SK-MEL-5 (cell line): Measurements from ENCODE around the gene TRPM5. TPM values are rescaled to one million over a fixed set of nuclear protein-coding genes. Genes with fewer than 3 reads are reported as not detected.
A peak's percentile ranks its signal among the peaks of the same experiment; 100 is the strongest.

ENCODE experiments used
- DNase-seq: peaks from one replicate; pipeline ENCODE4 v3.0.0-alpha.2; 2016; ENCODE audit warnings: low read depth, low spot score
- in situ Hi-C: cut with HindIII; loops from 2 replicates; pipeline ENCODE4 v1.10.0; 2016; ENCODE audit warnings: low sequenced_read_pairs, high pct_unique_total_duplicates, low pct_unique_long_range_greater_than_20kb
- total RNA-seq: library from RNA; depleted of rRNA; stranded (reverse); fragments of >200 nt; shearing (Covaris generic); gene quantifications from 2 replicates; pipeline ENCODE4 v1.2.3, GENCODE V29; 2014

TRPM5 gene
- total RNA-seq, 1 experiment from 2014 or later, result not detected

GRCh38 chr11:2432171-2432621, 12.1 kb downstream of the TRPM5 start:
- in situ Hi-C loops, result no loop called here
- DNase-seq, result no peak

GRCh38 chr11:2431395-2431794, 12.9 kb downstream of the TRPM5 start:
- no peak for DNase-seq
- in situ Hi-C loops, result no loop called here

DNA sequence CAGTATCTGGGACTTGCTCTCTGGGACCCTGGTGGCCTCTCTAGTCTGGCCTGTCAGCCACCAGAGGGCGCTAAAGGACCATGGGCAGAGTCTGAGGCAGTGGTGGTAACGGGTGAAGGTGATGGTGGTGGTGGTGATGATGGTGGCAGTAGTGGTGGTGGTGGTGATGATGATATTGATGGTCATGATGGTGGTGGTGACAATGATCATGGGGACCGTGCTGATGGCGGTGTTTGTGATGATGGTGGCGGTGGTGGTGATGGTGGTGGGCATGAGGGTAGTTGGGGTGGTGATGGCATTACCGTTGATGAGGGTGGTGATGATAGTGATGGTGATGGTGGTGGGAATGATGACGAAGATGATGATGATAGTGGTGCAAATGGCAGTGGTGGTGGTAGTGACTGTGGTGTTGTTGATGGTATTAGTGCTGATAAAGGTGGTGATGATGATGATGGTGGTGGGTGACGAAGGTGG, 16.0 kb downstream of the TRPM5 start:
- in situ Hi-C loops, result no loop called here
- DNase-seq, result peak; percentile 77

DNA sequence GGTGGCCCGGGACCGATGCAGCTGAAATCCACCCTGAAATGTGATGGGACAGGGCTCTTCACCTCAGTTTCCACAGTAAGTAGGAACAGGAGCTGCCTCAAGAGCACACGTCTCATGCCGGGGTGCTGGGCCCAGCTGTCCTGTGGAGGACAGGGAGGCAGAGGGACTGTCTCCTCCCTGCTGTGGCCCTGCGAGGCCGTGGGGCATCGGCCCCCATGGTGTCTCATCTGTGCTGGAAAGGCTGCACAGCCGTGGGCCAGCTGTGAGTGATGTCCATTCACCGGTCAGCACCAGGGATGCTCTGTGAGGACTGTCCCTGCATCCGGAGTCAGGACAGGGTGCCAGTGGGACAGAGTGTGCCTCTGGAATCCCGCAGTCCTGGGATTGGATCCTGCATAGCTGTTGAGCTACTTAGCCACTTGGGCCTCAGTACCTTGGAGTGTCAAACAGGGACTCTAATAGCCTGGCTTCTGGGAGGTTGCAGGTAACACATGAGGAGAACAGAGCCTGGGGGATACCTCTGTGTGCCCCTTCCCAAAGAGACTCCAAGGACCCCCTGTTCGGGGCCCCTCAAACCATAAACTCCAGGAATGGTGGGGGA, 16.5 kb downstream of the TRPM5 start:
- in situ Hi-C loops, result no loop called here

GRCh38 chr11:2426826-2427521, 17.3 kb downstream of the TRPM5 start:
- no peak for DNase-seq
- in situ Hi-C loops, result no loop called here

More for the DNA sequence above, 16.5 kb downstream of the TRPM5 start:
- DNase-seq, result no peak

- in situ Hi-C loops, result no loop called here
- DNase-seq, result no peak
Observed at GRCh38 chr11:2426221-2426620, 18.1 kb downstream of the TRPM5 start.

GRCh38 chr11:2425506-2425905, 18.8 kb downstream of the TRPM5 start:
- DNase-seq, result no peak
- in situ Hi-C loops, result no loop called here

GRCh38 chr11:2424811-2425495, 19.4 kb downstream of the TRPM5 start:
- DNase-seq, result no peak
- in situ Hi-C loops, result no loop called here

DNA sequence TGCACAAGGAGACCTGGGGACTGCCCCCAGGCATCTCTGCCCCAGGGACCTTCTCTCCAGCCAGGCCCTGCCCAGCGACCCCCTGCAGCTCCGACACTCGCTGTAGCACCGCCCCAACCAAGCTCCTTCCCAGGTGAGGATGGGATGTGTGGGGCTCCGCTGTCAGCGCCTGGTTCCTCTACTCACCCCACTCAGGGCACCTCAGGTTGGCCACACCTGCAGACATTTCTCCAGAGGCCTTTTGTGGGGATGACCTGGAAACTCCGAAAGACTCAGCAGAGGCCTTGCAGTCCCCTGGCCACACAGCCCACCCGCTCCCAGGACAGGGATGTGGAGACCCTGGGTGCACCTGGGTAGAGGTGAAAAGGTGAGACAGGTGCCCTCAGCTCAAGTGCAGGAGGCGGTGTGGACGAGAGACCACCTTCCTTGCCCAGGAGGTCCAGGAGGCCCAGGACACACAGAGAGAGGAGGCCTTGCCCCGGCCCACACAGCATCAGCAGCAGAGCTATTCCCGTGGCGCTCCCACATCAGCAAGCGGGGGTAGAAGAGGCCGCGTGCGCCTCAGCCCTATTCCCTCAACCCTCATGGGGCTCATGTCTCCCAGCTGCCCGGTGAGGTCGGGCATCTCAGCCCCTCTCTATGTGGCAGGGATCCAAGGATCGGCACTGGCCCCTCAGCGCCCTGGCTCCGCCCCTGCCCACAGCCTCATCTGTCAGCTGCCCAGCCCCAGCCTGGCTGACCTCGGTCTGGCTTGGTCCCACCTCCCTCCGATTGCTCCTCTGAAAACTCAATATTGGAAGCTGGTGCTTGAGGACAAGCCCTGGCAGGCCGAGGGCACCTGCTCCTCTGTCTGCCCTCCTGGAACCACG, 20.9 kb downstream of the TRPM5 start:
- in situ Hi-C loops, result no loop called here
- DNase-seq, result no peak

DNA sequence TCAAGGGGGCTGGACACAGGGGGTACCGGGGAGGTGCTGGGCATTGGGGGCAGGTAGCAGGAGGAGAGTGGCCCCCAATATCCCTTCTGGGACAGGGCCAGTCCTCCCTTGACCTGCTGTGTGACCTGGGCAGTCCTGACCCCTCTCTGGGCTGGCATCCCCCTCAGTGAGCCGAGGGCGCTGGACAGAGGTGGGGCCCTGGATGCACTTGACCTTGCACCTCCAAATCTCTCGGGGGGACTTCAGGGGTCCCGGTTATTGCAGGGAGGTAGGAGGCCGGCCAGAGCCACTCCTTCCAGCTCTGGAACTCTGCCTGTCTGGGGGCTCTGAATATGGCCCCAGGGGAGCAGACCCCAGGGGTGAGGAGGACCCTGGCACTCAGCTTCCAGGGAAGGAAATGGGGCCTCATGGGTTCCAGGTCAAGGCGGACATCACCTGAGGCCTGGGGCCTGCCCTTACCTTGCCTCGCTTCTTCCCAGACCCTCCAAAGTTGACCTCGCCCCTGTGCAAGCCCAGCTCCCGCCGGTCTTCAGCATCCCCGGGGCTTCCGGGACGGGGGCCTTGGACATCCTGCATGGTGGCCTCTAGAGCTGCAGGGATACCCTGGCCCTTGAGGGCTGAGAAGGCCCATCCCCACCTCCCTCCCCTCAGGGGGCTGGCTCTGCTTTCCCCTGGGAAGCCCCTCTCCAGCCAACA, 21.7 kb downstream of the TRPM5 start:
- in situ Hi-C loops, result no loop called here
- DNase-seq, result no peak

DNA sequence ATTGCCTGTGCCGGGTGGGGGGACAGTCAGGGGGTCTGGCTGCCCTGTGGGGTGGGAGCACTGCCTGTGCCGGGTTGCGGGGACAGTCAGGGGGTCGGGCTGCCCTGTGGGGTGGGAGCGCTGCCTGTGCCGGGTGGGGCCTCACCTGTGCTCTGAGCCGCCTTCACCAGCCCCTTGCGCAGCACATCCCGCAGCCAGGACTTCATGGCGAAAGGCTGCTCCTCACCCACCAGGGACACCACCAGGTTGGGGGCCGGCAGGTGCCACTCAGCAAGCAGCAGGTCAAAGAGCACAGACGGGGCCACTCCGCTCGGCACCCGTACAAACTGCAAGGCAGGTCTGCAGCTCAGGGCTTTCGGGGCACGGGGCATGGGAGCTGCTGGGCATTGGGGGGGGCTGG, 22.3 kb downstream of the TRPM5 start:
- in situ Hi-C loops, result no loop called here
- no peak for DNase-seq

- DNase-seq, result no peak
- in situ Hi-C loops, result no loop called here
Observed at GRCh38 chr11:2421226-2421994, 22.9 kb downstream of the TRPM5 start.

DNA sequence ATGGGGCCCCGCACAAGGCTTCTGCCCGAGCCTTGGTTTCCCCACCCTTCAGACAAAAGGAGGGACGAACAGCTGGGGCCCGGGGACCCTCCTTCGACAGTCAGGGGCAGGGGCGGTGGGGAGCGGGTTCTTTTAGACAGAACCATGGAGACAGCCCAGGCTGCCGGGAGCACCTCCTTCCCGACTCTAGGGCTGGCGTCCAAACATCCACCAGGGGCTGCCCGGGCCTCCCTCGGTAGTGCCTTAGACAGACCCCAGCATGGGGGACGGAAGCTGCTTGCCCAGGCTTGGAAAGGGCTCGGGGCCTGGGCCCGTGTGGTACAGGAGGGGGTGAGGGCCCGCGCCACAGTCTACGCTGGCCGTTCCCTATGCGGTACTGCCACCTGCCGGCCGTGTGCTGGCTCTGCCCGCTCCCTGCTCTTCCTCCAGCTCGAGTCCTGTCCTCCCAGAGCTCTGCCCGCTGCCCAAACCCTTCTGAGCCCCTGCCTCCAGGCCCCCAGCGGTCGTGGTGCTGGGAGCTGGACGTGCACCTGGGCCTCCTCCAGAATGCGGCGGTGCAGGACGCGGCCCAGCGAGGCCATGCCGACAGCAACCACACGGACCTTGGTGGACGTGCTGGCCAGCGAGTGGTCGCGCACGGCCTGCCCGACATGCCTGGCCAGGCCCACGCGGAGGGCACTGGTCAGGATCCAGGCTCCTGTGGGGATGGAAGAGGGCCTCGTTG, 23.6 kb downstream of the TRPM5 start:
- in situ Hi-C loops, result no loop called here

DNA sequence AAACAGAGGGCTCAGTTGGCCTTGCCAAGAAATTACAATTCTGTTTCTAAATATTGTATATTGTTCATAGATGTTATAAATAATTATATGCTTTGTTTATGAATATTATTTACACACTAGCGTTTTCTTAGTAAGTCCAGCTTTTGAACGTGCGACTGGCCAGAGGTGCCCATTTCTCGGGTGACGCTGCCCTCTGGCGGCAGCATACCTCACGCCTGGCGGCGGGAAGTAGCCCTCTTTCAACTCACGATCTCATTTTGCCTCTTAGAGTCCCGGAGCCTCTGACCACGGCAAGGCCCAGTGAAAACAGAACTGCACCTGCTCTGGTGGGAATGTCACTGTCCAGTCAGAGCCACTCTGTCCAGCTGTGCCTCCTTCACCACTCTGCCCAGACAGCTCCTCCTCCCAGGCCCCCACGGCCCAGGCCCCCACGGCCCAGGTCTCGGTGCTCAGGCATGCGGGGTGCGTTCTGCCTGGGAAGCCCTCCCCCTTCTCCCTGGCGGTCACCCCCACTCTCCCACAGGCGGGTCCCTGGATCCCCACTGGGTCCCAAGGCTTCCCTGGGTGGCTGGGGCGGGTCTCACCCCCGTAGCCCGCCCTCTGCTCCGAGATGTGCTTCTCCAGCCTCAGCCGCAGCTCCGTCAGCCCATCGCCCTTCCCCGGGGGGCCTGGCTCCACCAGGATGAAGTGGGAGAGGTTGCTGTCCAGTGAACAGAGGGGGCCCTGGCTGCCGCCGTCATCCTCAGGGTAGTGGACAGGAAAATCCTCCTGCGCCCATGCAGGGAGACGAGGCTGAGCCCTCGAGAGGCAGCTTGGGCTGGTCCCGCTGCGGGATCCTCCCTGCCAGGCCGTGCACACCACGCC, 24.4 kb downstream of the TRPM5 start:
- peak; percentile 74 for DNase-seq
- in situ Hi-C loops, result no loop called here

More for the DNA sequence above, 23.6 kb downstream of the TRPM5 start:
- DNase-seq, result peak; percentile 72

GRCh38 chr11:2418693-2419360, 25.5 kb downstream of the TRPM5 start:
- in situ Hi-C loops, result no loop called here

More at GRCh38 chr11:2418693-2419360, 25.5 kb downstream of the TRPM5 start:
- no peak for DNase-seq
